Activated CD4-positive, alpha-beta T cell treated with anti-CD3 and anti-CD28 coated beads, Interleukin-10, Interleukin-2, amounts not matched to agents 100 ng/mL and 50 ng/mL, durations not matched to agents 16 hours and 8 hours (primary cell): Measurements from ENCODE around the gene ZNF672.

Source experiments
- DNase-seq: peaks from one replicate; pipeline ENCODE4 v3.0.0-alpha.2; 2020

The ZNF672 gene

DNA sequence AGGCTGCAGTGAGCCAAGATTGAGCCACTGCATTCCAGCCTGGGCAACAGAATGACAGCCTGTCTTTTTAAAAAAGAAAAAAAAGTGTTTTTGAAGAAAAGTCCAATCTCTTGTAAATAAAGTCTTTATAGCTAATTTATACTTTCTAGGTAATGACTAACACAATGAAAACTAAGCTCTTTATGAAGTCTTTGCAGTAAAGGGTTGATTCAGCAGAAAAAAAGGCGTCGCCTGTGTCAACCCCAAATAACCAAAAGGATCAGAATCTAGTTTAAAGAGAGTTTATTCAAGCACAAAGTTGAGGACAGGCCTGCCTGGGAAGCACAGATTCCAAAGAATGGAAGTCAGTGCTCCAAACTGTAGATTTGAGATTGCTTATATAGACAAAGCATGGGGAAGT is 53.7 kb downstream of the ZNF672 start:
- no peak for DNase-seq

DNA sequence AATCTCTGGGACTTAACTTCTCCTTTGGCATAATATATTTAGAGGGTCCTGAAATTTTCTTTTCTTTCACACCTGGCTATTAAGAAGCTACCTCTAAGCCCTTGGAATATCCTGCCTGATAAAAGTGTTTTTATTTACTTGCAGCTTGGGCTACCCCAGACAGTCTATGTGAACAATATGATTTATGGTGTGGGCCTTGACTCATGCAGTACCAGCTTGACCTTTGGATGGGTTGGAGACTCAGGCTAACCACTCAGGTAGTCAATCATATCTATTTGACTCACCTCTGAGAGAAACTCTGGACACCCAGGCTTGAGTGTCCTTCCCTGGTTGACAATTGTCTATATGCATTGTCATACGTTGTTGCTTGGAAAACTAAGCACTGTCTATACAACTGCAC is 54.6 kb downstream of the ZNF672 start:
- no peak for DNase-seq

DNA sequence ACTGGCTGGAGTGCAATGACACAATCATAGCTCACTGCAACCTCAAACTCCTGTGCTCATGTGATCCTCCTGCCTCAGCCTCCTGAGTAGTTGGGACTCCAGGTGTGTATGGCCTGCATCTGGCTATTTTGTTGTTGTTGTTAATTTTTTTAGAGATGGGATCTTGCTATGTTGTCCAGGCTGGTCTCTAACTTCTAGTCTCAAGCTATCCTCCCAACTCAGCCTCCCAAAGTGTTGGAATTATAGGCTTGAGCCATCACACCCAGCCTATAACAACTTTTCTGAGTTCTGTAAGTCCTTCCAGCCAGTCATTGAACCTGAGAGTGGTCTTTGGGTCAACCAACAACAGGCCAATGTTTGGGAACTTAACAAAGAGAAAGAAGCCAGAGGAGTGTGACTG is 56.8 kb downstream of the ZNF672 start:
- DNase-seq, result no peak

DNA sequence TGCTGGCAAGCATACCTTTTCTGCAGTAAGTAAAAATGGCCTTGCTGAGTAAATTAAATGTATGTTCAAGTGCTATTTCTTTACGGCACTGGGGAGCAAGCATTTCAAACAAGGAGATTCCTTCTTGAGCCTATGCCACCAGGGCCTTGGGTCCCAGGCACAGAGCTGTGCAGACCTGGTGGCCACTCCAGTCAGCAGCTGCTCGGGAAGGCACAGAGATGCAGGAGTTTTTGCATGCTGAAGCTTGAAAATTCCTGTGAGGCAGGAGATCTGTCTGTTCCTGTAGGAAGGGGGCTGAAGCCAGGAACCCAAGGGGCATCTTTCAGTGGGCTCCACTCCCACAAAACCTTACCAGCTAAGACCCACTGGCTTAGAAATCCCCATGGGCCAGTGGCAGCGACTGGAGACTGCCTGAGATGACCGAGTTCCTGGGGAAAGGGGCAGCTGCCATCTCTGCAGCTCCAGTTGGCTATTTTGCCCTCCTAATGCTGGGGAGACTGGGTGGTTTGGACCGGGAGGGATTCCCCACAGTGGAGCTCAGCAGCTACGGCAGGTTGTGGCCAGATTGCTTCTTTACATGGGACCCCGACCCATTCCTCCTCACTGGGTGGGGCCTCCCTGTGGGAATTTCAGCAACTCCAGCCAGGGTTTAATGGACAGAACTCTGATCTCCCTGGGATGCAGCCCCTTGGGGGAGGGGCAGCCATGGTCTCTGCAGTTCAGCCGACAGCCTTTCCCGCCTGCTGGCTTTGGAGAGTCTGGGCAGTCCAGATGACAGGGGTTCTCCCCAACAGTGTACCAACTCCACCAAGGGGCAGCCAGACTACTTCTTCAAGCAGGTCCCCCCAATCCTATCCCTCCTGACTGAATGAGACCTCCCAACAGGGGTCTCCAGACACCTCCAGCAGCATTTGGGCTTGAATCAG is 59.7 kb downstream of the ZNF672 start:
- no peak for DNase-seq
